MCF 10A (cell line): ENCODE measurements around the gene ARHGEF7. TPM values are rescaled to one million over a fixed set of nuclear protein-coding genes. Genes with fewer than 3 reads are reported as not detected.

Experiments used
- BruUV-seq: library from RNA; stranded (reverse); fragments of 400-500 nt; replicated peaks from 2 replicates; lab custom pipeline; 2021; lab: Mats Ljungman, UMichigan
- CTCF ChIA-PET: fragments of 300-600 bp; sonication (Branson Sonifier 250); formaldehyde crosslinking; extraction: SDS; loops from one replicate; lab custom pipeline; 2021; ENCODE audit warnings: antibody characterized with exemption, inconsistent platforms; lab: Yijun Ruan, JAX
- POLR2A ChIA-PET: fragments of 300-600, 350-650 bp; sonication (Branson Sonifier 250); formaldehyde crosslinking; extraction: SDS; loops from one replicate; lab custom pipeline; 2020; ENCODE audit warnings: antibody characterized with exemption, inconsistent platforms; lab: Yijun Ruan, JAX
- DNase-seq: peaks from one replicate; pipeline ENCODE4 v3.0.0-alpha.2; 2018; ENCODE audit not compliant: unreplicated experiment
- H3K27ac Mint-ChIP-seq: one replicate; pipeline ENCODE4 v1.8.0; 2022; ENCODE audit warnings: mild to moderate bottlenecking, low read depth, mixed read lengths; ENCODE audit not compliant: unreplicated experiment
- H3K27me3 Mint-ChIP-seq: one replicate; pipeline ENCODE4 v1.8.0; 2022; ENCODE audit warnings: mixed read lengths; ENCODE audit not compliant: insufficient read depth, unreplicated experiment
- H3K36me3 Mint-ChIP-seq: one replicate; pipeline ENCODE4 v1.8.0; 2022; ENCODE audit warnings: mild to moderate bottlenecking, moderate library complexity, mixed read lengths; ENCODE audit not compliant: insufficient read depth, unreplicated experiment
- H3K4me1 Mint-ChIP-seq: one replicate; pipeline ENCODE4 v1.8.0; 2022; ENCODE audit warnings: mixed read lengths; ENCODE audit not compliant: insufficient read depth, unreplicated experiment
- H3K4me3 Mint-ChIP-seq: one replicate; pipeline ENCODE4 v1.8.0; 2022; ENCODE audit warnings: mild to moderate bottlenecking, moderate library complexity, mixed read lengths; ENCODE audit not compliant: unreplicated experiment
- H3K9me3 Mint-ChIP-seq: one replicate; pipeline ENCODE4 v1.8.0; 2022; ENCODE audit warnings: mixed read lengths; ENCODE audit not compliant: unreplicated experiment
- intact Hi-C: fragments of 100-400 bp; cut with micrococcal nuclease; formaldehyde crosslinking; loops from 2 replicates; pipeline ENCODE4 v1.14.1; 2022
- total RNA-seq: library from RNA; stranded (reverse); gene quantifications from 2 replicates; pipeline ENCODE4 v1.2.3, GENCODE V29; 2022
- TF ChIP-seq, protein P1 (sequence below): fragments of 200-600 bp; IDR thresholded peaks from one replicate; pipeline ENCODE4 v1.8.0; 2022; ENCODE audit warnings: antibody characterized with exemption, mild to moderate bottlenecking; ENCODE audit not compliant: unreplicated experiment

Gene ARHGEF7
- total RNA-seq, 1 experiment from 2014 or later, result 43.5 TPM

DNA sequence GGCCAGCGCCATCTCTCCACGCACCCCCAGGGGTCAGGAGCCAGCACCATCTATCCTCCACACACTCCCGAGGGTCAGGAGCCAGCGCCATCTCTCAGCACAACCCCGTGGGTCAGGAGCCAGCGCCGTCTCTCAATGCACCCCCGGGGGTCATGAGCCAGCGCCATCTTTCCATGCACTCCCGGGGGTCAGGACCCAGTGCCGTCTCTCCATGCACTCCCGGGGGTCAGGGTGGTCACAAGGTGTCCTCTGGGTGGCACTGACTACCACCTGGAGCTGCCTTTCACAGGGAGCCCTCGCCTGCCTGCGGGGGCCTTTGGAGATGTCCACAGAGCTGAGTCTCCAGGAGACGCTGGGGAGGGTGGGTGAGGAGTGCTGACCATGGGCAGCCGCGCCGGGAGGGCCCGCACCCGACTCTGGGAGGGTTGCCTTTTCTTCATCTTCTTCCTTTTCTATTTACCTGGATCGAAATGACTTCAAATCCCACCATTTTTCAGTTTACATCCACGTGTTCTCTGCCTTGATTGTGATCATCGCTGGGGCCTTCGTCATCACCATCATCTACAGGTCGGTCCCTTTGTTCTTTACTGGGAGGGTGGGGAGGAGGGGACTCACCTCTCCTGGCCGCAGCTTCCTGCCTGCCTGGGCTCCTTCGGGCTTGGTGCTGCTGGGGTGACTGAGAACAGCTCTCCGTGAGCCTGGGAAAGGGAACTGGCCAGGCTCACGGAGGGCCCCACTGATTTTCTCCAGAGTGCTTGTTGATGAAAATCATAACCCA is 224.4 kb downstream of the ARHGEF7 start:
- Mint-ChIP-seq H3K9me3 (peaks cover 7% of the 10 kb centered on the region), H3K27me3 (no peaks in the 10 kb centered on the region), H3K4me1 (peaks cover 6% of the 10 kb centered on the region), H3K36me3 (peaks cover 6% of the 10 kb centered on the region), H3K27ac (no peak overlapping the region), H3K4me3 (no peak overlapping the region)
- no peak for DNase-seq
- BruUV-seq, result no TSS peak
- TF ChIP-seq, protein P1, sequence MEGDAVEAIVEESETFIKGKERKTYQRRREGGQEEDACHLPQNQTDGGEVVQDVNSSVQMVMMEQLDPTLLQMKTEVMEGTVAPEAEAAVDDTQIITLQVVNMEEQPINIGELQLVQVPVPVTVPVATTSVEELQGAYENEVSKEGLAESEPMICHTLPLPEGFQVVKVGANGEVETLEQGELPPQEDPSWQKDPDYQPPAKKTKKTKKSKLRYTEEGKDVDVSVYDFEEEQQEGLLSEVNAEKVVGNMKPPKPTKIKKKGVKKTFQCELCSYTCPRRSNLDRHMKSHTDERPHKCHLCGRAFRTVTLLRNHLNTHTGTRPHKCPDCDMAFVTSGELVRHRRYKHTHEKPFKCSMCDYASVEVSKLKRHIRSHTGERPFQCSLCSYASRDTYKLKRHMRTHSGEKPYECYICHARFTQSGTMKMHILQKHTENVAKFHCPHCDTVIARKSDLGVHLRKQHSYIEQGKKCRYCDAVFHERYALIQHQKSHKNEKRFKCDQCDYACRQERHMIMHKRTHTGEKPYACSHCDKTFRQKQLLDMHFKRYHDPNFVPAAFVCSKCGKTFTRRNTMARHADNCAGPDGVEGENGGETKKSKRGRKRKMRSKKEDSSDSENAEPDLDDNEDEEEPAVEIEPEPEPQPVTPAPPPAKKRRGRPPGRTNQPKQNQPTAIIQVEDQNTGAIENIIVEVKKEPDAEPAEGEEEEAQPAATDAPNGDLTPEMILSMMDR, result no peak
- ChIA-PET CTCF (interaction anchor here (0.6 kb wide), 1 partner anchor 110 kb away, joined by 3 read pairs; no protein-coding TSS in a partner anchor), POLR2A (no interaction called here)
- intact Hi-C loops, result no loop called here

GRCh38 chr13:111341886-111342285 is 226.8 kb downstream of the ARHGEF7 start:
- TF ChIP-seq, protein P1, result no peak
- no TSS peak for BruUV-seq
- intact Hi-C loops, result no loop called here

DNA sequence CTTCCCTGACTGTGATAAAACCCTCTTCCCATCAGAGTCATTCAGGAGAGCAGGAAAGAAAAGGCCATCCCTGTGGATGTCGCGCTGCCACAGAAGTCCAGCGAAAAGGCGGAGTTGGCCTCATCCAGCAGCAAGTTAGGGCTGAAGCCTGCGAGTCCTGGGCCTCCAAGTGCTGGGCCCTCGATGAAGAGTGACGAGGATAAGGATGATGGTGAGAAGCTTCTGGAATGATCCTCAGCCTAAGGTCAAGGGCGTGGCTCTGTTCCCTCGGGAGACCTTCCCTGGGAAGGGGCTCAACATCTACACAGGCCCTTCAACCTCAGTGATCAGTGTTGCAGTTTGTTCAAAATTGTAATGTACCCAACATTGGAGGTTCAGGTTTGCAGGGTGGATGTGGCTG is 227.6 kb downstream of the ARHGEF7 start:
- ChIA-PET POLR2A (no interaction called here), CTCF (no interaction called here)
- no peak overlapping the region for H3K4me3 Mint-ChIP-seq
- intact Hi-C loops, result no loop called here
- H3K36me3 Mint-ChIP-seq, result peaks cover 6% of the 10 kb centered on the region
- DNase-seq, result no peak
- H3K4me1 Mint-ChIP-seq, result no peaks in the 10 kb centered on the region
- H3K9me3 Mint-ChIP-seq, result peaks cover 7% of the 10 kb centered on the region
- BruUV-seq, result no TSS peak
- TF ChIP-seq, protein P1, result no peak
- H3K27ac Mint-ChIP-seq, result no peak overlapping the region
- no peaks in the 10 kb centered on the region for H3K27me3 Mint-ChIP-seq

More at GRCh38 chr13:111341886-111342285, 226.8 kb downstream of the ARHGEF7 start:
- Mint-ChIP-seq H3K27ac (no peak overlapping the region), H3K36me3 (peaks cover 6% of the 10 kb centered on the region), H3K4me3 (no peak overlapping the region), H3K27me3 (no peaks in the 10 kb centered on the region), H3K4me1 (peaks cover 6% of the 10 kb centered on the region), H3K9me3 (peaks cover 7% of the 10 kb centered on the region)
- ChIA-PET CTCF (no interaction called here), POLR2A (no interaction called here)
- no peak for DNase-seq

- H3K27me3 Mint-ChIP-seq, result no peaks in the 10 kb centered on the region
- ChIA-PET CTCF (no interaction called here), POLR2A (no interaction called here)
- peaks cover 10% of the 10 kb centered on the region for H3K9me3 Mint-ChIP-seq
- no TSS peak for BruUV-seq
- intact Hi-C loops, result no loop called here
- DNase-seq, result no peak
- H3K4me1 Mint-ChIP-seq, result no peaks in the 10 kb centered on the region
- H3K27ac Mint-ChIP-seq, result no peak overlapping the region
- TF ChIP-seq, protein P1, result no peak
- no peak overlapping the region for H3K4me3 Mint-ChIP-seq
- H3K36me3 Mint-ChIP-seq, result peaks cover 6% of the 10 kb centered on the region
Observed at GRCh38 chr13:111343186-111343805, 228.2 kb downstream of the ARHGEF7 start.
